Activated effector memory CD4-positive, alpha-beta T cell treated with anti-CD3 and anti-CD28 coated beads, Interleukin-2, amount 50 U/mL, for 16 hours (primary cell): ENCODE measurements around the gene FAM163B.

ENCODE experiments used
- DNase-seq: peaks from one replicate; pipeline ENCODE4 v3.0.0-alpha.2; 2020

FAM163B gene

GRCh38 chr9:133609311-133610098 lies at the start of gene FAM163B:
FAM163B (minus strand) TSS chr9:133609389; CDS start chr9:133580223, 29,166 bp downstream.
- DNase-seq: peak; percentile 66

- no peak for DNase-seq
These were observed 48.0 kb upstream of the FAM163B start for GRCh38 chr9:133657120-133657661.

GRCh38 chr9:133656211-133657119 lies 47.3 kb upstream of the FAM163B start:
- DNase-seq: peak; percentile 72

GRCh38 chr9:133655701-133656100 lies 46.5 kb upstream of the FAM163B start:
- DNase-seq: no peak

- no peak for DNase-seq
These were observed 45.8 kb upstream of the FAM163B start for GRCh38 chr9:133654736-133655657.

- no peak for DNase-seq
These were observed 44.4 kb upstream of the FAM163B start for GRCh38 chr9:133653638-133654037.

- no peak for DNase-seq
These were observed 40.8 kb upstream of the FAM163B start for GRCh38 chr9:133650026-133650425.

GRCh38 chr9:133649194-133649593 lies 40.0 kb upstream of the FAM163B start:
- no peak for DNase-seq

- no peak for DNase-seq
These were observed 38.7 kb upstream of the FAM163B start for GRCh38 chr9:133647765-133648469.

- no peak for DNase-seq
These were observed 38.0 kb upstream of the FAM163B start for GRCh38 chr9:133647148-133647547.

GRCh38 chr9:133645021-133645765 lies 36.0 kb upstream of the FAM163B start:
- no peak for DNase-seq

GRCh38 chr9:133643978-133644760 lies 35.0 kb upstream of the FAM163B start:
- no peak for DNase-seq

- no peak for DNase-seq
These were observed 34.2 kb upstream of the FAM163B start for GRCh38 chr9:133643362-133643755.

GRCh38 chr9:133642708-133643361 lies 33.6 kb upstream of the FAM163B start:
- no peak for DNase-seq

- no peak for DNase-seq
These were observed 32.8 kb upstream of the FAM163B start for GRCh38 chr9:133641861-133642595.

- no peak for DNase-seq
These were observed 32.1 kb upstream of the FAM163B start for GRCh38 chr9:133641396-133641655.

- DNase-seq: no peak
These were observed 31.6 kb upstream of the FAM163B start for GRCh38 chr9:133640580-133641395.

GRCh38 chr9:133640160-133640559 lies 31.0 kb upstream of the FAM163B start:
- DNase-seq: no peak
